Progenitor cell of endocrine pancreas (in vitro differentiated cells): Measurements from ENCODE around the gene TLE1. TPM values are rescaled to one million over a fixed set of nuclear protein-coding genes. Genes with fewer than 3 reads are reported as not detected.

ENCODE experiments used
- DNase-seq: peaks from one replicate; pipeline ENCODE4 v3.0.0; 2021; ENCODE audit warnings: low spot score; ENCODE audit not compliant: unreplicated experiment
- H3K27ac Mint-ChIP-seq: 2 replicates; pipeline ENCODE4 v1.8.0; 2021; ENCODE audit warnings: mild to moderate bottlenecking, moderate library complexity, mixed read lengths
- H3K27me3 Mint-ChIP-seq: 2 replicates; pipeline ENCODE4 v1.8.0; 2021; ENCODE audit warnings: mixed read lengths
- H3K36me3 Mint-ChIP-seq: 2 replicates; pipeline ENCODE4 v1.8.0; 2022; ENCODE audit warnings: mixed read lengths; ENCODE audit not compliant: insufficient read depth
- H3K4me1 Mint-ChIP-seq: 2 replicates; pipeline ENCODE4 v1.8.0; 2021; ENCODE audit warnings: low read depth, mixed read lengths
- H3K4me3 Mint-ChIP-seq: 2 replicates; pipeline ENCODE4 v1.8.0; 2021; ENCODE audit warnings: low read depth, mild to moderate bottlenecking, moderate library complexity, mixed read lengths
- H3K9me3 Mint-ChIP-seq: 2 replicates; pipeline ENCODE4 v1.8.0; 2021; ENCODE audit warnings: low read depth, mixed read lengths
- total RNA-seq: library from RNA; stranded (reverse); gene quantifications from 2 replicates; pipeline ENCODE4 v1.2.1, GENCODE V29; 2021
- TF ChIP-seq, protein P1 (sequence below): fragments of 200-600 bp; sonication (generic); IDR thresholded peaks from one replicate; pipeline ENCODE4 v1.5.0; 2021; ENCODE audit warnings: antibody characterized with exemption, mild to moderate bottlenecking; ENCODE audit not compliant: unreplicated experiment

The TLE1 gene
- total RNA-seq, 1 donor from 2014 or later: 68.7 TPM

DNA sequence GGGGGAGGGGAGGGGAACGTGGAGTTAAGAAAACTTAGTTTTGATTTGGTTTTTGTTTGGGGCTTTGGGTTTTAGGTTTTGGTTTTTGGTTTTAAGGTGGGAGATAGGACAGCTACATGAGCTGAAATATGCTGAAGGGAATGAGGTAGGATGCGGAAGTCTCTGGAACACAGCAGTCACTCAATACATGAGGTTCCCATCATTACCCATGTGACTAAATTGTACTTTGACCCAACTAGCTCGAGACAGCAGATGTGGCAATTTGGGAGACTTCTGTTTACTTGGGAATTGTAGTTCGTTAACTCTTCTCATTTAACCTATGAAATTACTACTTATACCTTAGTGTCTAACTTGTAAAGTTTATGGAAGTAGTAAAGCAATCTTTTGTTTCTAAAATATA, 124.2 kb downstream of the TLE1 start:
- no peak for DNase-seq
- TF ChIP-seq, protein P1, sequence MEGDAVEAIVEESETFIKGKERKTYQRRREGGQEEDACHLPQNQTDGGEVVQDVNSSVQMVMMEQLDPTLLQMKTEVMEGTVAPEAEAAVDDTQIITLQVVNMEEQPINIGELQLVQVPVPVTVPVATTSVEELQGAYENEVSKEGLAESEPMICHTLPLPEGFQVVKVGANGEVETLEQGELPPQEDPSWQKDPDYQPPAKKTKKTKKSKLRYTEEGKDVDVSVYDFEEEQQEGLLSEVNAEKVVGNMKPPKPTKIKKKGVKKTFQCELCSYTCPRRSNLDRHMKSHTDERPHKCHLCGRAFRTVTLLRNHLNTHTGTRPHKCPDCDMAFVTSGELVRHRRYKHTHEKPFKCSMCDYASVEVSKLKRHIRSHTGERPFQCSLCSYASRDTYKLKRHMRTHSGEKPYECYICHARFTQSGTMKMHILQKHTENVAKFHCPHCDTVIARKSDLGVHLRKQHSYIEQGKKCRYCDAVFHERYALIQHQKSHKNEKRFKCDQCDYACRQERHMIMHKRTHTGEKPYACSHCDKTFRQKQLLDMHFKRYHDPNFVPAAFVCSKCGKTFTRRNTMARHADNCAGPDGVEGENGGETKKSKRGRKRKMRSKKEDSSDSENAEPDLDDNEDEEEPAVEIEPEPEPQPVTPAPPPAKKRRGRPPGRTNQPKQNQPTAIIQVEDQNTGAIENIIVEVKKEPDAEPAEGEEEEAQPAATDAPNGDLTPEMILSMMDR: no peak
- no peak overlapping the region for H3K27ac Mint-ChIP-seq
- H3K9me3 Mint-ChIP-seq: no peaks in the 10 kb centered on the region
- H3K27me3 Mint-ChIP-seq: no peaks in the 10 kb centered on the region
- H3K4me3 Mint-ChIP-seq: no peak overlapping the region
- H3K36me3 Mint-ChIP-seq: no peaks in the 10 kb centered on the region
- peaks cover 15% of the 10 kb centered on the region for H3K4me1 Mint-ChIP-seq

DNA sequence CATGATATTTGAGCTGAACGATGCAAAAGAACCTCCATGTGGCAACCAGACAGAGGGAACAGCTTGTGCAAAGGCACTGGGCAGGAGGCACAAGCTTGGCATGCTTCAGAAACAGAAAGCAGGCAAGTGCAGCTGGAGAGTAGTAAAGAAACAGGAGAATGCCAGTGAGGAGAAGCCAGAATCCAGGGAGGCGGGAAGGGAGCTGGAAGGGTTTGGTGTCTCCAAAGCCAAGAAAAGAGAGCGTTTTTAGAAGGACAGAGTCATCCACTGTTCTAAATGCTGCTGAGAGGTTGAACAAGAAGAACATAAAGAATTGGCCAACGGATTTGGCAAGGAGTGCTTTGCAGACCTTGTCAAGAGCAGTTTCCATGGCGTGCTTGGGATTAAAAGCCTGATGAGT, 124.7 kb downstream of the TLE1 start:
- TF ChIP-seq, protein P1: no peak
- H3K27me3 Mint-ChIP-seq: peaks cover 4% of the 10 kb centered on the region
- no peaks in the 10 kb centered on the region for H3K36me3 Mint-ChIP-seq
- DNase-seq: no peak
- H3K4me3 Mint-ChIP-seq: no peak overlapping the region
- H3K4me1 Mint-ChIP-seq: peaks cover 18% of the 10 kb centered on the region
- H3K27ac Mint-ChIP-seq: no peak overlapping the region
- no peaks in the 10 kb centered on the region for H3K9me3 Mint-ChIP-seq

DNA sequence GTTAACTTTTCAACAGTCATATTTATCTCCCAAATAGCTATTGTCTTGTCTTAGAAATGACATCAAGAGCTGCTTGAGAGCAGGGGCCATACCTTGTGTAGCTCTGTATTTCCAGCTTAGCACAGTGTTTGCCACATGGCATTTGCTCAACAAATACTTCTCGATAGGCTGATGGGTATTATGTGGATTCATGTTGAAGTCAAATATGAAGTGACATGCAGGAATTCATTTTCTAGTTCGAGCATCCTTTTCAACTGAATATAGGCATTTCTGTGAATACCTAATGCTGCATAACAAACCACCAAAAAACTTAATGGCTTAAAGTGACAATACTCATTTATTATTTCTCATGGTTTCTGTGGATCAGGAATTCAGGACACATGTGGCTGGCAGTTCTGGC, 125.6 kb downstream of the TLE1 start:
- Mint-ChIP-seq H3K4me3 (no peak overlapping the region), H3K27ac (peak overlapping the region; percentile 46), H3K27me3 (peaks cover 9% of the 10 kb centered on the region), H3K36me3 (no peaks in the 10 kb centered on the region), H3K9me3 (no peaks in the 10 kb centered on the region), H3K4me1 (peaks cover 22% of the 10 kb centered on the region)
- TF ChIP-seq, protein P1: no peak
- no peak for DNase-seq

DNA sequence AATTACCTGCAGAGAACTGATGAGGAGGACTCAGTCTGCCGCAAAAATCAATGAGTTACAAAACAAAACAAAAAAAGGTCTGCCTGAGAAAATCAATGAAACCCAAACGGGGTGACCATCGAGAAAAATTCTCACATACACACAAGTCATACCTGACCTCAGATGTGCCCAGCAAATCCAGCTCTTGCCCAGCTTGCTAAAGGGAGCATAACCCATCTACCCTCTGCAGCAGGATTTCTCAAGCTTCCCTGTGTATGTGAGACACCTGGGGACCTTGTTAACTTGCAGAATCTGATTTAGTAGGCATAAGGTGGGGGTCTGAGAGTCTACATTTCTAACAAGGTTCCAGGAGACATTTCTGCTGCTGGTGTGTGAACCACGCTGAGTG, 126.3 kb downstream of the TLE1 start:
- Mint-ChIP-seq H3K27ac (no peak overlapping the region), H3K27me3 (peaks cover 10% of the 10 kb centered on the region), H3K4me3 (no peak overlapping the region), H3K9me3 (no peaks in the 10 kb centered on the region), H3K36me3 (no peaks in the 10 kb centered on the region), H3K4me1 (peaks cover 28% of the 10 kb centered on the region)
- no peak for DNase-seq
- TF ChIP-seq, protein P1: no peak

DNA sequence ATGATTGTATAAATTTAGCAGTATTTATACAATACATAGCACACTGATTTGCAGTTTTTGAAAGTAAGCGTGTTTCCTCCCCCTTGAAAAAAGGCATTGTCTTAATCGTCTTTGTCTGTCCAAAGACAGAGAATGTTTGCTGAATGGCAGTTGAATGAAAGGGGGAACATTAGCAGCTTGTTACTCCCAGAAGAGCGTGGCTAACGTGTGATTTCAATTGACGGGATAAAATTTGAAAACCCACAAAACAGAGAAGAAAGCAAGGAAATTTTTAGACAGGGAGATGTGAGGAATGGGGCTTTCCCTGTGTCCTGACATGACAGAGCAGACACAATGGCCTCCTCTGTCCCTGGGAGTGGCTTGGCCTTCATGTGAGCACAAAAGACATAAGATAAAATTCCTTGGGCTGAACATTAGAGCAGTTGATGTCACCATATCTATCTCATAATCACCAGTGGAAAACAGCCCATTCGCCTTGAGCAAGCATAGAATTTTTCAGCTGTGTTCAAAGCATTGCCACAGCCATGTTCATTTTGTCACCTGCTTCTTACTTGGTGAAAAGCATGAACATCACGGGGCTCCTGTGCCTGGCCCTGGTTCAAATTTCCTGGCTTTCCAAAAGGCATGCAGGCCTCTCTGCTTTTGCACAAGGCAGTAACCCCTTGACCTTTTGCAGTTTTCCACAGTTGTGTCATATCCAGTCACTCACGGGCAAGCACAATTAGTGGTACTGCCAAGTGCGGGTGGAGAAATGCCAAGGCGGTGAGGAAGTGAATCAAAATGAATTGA, 126.9 kb downstream of the TLE1 start:
- Mint-ChIP-seq H3K4me1 (peaks cover 32% of the 10 kb centered on the region), H3K36me3 (no peaks in the 10 kb centered on the region), H3K27ac (peak overlapping the region; percentile 75), H3K9me3 (no peaks in the 10 kb centered on the region), H3K4me3 (no peak overlapping the region), H3K27me3 (peaks cover 12% of the 10 kb centered on the region)
- TF ChIP-seq, protein P1: no peak
- no peak for DNase-seq
